ENCODE data around the gene SUCLA2.
"Not testable (repeated sequence)": the region's sequence is repeated elsewhere in the genome, so short reads cannot be mapped to it uniquely, and the experiment has no call there.

SUCLA2 gene

GRCh38 chr13:47991859-47992258 is 9.2 kb downstream of the SUCLA2 start:
- DNase-seq (ENCODE audit: low spot score), result no peak

DNA sequence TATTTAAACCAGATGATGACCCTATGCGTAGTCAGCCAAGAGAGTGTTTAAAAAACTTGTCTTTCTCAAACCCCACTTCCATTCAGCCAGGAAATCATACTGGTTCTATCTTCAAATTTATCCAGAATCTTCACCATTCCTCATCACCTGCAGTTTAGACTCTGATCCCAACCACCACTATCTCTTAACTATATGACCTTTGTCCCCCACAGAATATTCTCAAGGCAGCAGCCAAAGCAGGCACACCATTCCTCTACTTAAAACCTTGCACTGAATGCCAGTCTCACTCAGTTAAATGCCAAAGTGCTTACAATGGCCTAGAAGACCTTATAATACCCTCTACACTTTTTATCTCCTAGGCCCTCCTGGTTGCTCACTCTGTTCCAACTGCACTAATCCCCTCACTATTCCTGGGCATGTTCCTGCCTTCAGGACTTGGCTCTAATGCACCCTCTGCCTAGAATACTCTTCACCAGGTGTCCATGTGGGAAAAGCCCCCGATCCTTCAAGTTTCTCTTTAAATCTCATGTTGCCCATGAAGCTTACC is 10.1 kb downstream of the SUCLA2 start:
- no peak for DNase-seq (ENCODE audit: low spot score)

DNA sequence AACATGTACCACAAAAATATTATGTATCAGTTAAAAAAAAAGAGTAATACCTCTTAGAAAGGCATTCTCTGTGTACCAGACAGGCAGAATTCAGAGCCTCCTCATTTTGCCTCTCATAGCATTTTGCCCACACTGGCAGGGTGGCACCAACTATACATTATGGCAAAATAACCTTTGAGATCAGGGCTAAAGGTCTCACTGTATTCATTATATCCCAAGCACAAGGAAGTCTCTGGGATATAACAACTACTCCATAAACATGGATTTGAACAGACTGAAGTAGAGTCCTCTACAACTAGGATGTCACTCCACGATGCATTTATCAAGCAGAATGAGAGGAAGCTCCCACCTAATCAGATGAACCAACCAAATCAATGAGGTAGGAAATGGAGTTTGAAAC is 10.6 kb downstream of the SUCLA2 start:
- DNase-seq (ENCODE audit: low spot score), result no peak

DNA sequence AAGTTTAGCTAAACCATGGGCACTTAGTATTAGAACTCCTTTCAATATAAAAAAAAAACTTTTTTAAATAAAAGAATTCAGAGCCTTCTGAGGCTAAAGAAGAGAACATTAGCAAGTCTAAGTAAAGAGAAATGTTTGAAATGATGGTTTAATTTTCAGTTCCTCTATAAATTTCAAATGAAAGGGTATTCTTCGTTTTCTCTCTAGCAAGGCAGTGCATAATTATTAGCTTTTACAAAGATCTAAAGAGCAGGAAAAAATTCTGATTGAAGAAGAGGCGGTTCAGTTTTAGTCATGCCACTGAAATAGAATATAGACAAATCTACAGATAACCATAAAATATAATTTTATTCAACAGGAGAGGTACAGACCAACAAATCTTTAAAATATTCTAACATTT is 18.0 kb downstream of the SUCLA2 start:
- DNase-seq (ENCODE audit: low spot score), result no peak

GRCh38 chr13:47976325-47976724 is 24.7 kb downstream of the SUCLA2 start:
- DNase-seq (ENCODE audit: low spot score), result no peak

- DNase-seq (ENCODE audit: low spot score), result no peak
These were observed 36.2 kb downstream of the SUCLA2 start for GRCh38 chr13:47964863-47965262.

GRCh38 chr13:47962237-47962636 is 38.8 kb downstream of the SUCLA2 start:
- DNase-seq (ENCODE audit: low spot score), result no peak

- DNase-seq (ENCODE audit: low spot score), result no peak
These were observed 41.4 kb downstream of the SUCLA2 start for GRCh38 chr13:47959468-47960247.

DNA sequence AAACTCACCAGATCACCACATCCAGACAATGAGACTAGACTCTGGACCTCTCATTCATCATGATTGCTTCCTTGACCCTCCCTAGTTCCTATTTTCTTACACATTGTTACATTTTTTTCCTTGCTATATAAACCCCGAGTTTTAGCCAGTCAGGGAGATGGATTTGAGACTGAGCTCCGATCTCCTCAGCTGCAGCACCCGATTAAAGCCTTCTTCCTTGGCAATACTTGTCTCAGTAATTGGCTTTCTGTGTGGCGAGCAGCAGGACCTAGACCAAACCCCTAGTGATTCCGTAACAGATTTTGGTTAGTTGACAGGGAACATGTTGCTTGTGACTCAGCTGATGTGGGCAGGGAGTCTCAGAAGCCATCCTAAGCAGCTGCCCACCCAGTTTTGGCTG is 44.0 kb downstream of the SUCLA2 start:
- DNase-seq (ENCODE audit: low spot score), result no peak

GRCh38 chr13:47955836-47956235 is 45.2 kb downstream of the SUCLA2 start:
- no peak for DNase-seq (ENCODE audit: low spot score)

DNA sequence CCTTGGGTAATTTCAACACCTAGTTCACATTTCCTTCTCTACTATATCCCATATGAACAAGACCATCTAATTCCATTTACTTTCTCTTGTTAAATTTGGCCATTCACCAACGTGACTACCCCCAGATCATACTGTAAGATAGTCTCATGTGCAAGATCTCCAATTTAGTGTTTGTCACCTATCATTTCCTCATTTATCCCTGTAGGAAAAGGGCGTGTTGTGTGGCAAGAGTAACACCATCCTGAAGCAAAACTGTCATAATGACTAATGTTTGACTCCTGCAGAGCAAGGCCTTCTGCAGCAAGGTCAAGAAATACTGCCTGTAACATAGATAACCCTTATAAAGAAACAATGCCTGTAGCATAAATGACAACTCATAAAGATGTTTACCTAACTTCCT is 51.3 kb downstream of the SUCLA2 start:
- DNase-seq (ENCODE audit: low spot score), result no peak

GRCh38 chr13:47945738-47946137 is 55.3 kb downstream of the SUCLA2 start:
- no peak for DNase-seq (ENCODE audit: low spot score)

- DNase-seq (ENCODE audit: low spot score), result not testable (repeated sequence)
These were observed 55.9 kb downstream of the SUCLA2 start for GRCh38 chr13:47945146-47945545.

GRCh38 chr13:47934371-47934770 is 66.7 kb downstream of the SUCLA2 start:
- no peak for DNase-seq (ENCODE audit: low spot score)

- DNase-seq (ENCODE audit: low spot score), result peak; percentile 74
These were observed 67.8 kb downstream of the SUCLA2 start for GRCh38 chr13:47932950-47933923.

GRCh38 chr13:47930649-47931165 is 70.4 kb downstream of the SUCLA2 start:
- DNase-seq (ENCODE audit: low spot score), result no peak

DNA sequence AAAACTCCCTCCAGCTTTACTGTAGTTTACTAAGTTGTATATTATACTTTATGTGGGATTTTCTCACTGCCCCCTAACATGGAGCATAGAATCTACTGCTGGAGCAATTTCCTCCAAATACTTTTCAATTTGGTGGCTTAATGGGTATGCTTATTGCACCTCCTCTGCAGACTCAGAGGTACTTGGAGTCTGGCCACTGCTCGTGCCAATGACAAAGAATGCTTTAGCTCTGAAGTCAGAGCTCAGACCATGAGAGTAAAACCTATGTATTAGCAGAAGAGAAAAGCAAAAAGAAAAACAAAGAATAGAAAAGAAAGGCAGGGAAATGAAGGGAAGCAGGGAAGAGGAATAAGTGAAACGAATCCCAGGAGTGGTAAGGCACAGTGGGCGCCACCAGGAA is 71.9 kb downstream of the SUCLA2 start:
- no peak for DNase-seq (ENCODE audit: low spot score)

GRCh38 chr13:47917022-47917574 is 84.0 kb downstream of the SUCLA2 start:
- DNase-seq (ENCODE audit: low spot score), result no peak

GRCh38 chr13:47908197-47908902 is 92.7 kb downstream of the SUCLA2 start:
- DNase-seq (ENCODE audit: low spot score), result no peak

- DNase-seq (ENCODE audit: low spot score), result no peak
These were observed 96.2 kb downstream of the SUCLA2 start for GRCh38 chr13:47904891-47905290.

DNA sequence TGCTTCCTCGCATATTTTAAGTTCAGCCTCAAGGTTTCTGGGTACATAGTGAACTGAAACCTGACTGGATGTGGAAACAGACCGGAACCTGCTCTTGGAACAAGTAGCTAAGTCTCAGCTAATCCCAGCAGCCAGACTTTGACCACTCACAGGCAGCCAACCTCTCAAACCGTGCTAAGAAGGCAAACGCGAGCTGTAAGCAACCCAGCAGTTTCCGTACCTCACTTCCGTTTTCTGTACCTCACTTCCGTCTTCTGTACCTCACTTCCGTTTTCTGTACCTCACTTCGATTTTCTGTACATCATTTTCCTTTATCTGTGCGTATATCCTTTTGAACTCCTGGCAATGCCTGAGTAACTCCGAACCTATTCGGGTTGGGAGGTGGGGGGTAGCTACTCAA is 96.8 kb downstream of the SUCLA2 start:
- peak; percentile 4 for DNase-seq (ENCODE audit: low spot score)

DNA sequence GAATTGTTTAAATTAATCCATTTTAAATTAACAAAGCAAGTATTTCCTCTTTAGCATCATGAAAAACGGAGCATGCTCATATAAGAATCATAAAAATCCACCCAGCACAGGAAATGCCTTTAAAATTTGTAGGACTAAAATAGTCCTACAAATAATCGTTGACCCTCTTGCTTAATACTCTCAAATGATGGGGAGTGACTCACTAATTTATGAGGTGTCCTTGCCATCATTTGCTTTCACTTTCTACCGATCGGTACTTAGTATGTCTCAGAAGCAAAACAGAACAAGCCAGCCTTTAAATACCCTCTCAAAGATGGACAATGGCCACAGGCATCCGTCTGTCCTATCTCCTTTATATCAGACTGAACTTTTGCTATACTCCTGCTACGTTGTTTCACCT is 97.2 kb downstream of the SUCLA2 start:
- no peak for DNase-seq (ENCODE audit: low spot score)

Measured in pons (tissue), 1 donor.